NOMO-1 treated with dmso at 0.1 percent for 144 hours (cell line): ENCODE data around the gene COPE.
"Not testable (repeated sequence)": the region's sequence is repeated elsewhere in the genome, so short reads cannot be mapped to it uniquely, and the experiment has no call there.

Experiments used
- DNase-seq: peaks from one replicate; lab custom pipeline; 2025; ENCODE audit not compliant: unreplicated experiment; lab: John Stamatoyannopoulos, UW

Gene COPE

GRCh38 chr19:18940769-18941627 lies 21.8 kb upstream of the COPE start, which contains the start of gene HOMER3:
TSS of gene HOMER3 (minus strand) at chr19:18941217. CDS start at chr19:18938982, 2,235 bp downstream.
- DNase-seq: peak; percentile 33

- no peak for DNase-seq
Measured at GRCh38 chr19:18939922-18940768, 21.0 kb upstream of the COPE start.

GRCh38 chr19:18939163-18939562 lies 20.0 kb upstream of the COPE start:
- no peak for DNase-seq

GRCh38 chr19:18933297-18933696 lies 14.1 kb upstream of the COPE start:
- DNase-seq: no peak

GRCh38 chr19:18932216-18932841 lies 13.1 kb upstream of the COPE start:
- DNase-seq: peak; percentile 39

- no peak for DNase-seq
Measured at GRCh38 chr19:18931316-18932162, 12.4 kb upstream of the COPE start.

- DNase-seq: no peak
Measured at GRCh38 chr19:18929311-18929710, 10.1 kb upstream of the COPE start.

GRCh38 chr19:18928018-18928805 lies 9.0 kb upstream of the COPE start:
- DNase-seq: no peak

GRCh38 chr19:18924684-18925213 lies 5.6 kb upstream of the COPE start:
- no peak for DNase-seq

- DNase-seq: no peak
Measured at GRCh38 chr19:18922228-18922985, 3.2 kb upstream of the COPE start.

- DNase-seq: no peak
Measured at GRCh38 chr19:18921593-18921992, 2.4 kb upstream of the COPE start.

GRCh38 chr19:18920400-18920799 lies 1.2 kb upstream of the COPE start:
- no peak for DNase-seq

- DNase-seq: no peak
Measured at GRCh38 chr19:18919900-18920214, 670 bp upstream of the COPE start.

GRCh38 chr19:18917593-18917992 lies 1.6 kb downstream of the COPE start:
- not testable (repeated sequence) for DNase-seq

GRCh38 chr19:18915639-18916038 lies 3.5 kb downstream of the COPE start:
- no peak for DNase-seq

GRCh38 chr19:18913466-18913865 lies 5.7 kb downstream of the COPE start:
- DNase-seq: no peak

- DNase-seq: no peak
Measured at GRCh38 chr19:18912933-18913332, 6.3 kb downstream of the COPE start.

GRCh38 chr19:18910801-18911436 lies 8.3 kb downstream of the COPE start:
- DNase-seq: no peak
